Endothelial cell of umbilical vein (primary cell): ENCODE measurements around the gene MORC1. TPM values are rescaled to one million over a fixed set of nuclear protein-coding genes. Genes with fewer than 3 reads are reported as not detected.

Experiments
- BruUV-seq: library from RNA; stranded (reverse); fragments of 400-500 nt; replicated peaks from 2 replicates; lab custom pipeline; 2021; lab: Mats Ljungman, UMichigan
- CTCF ChIA-PET: fragments of 300-600, 350-600 bp; sonication (Branson Sonifier 250); formaldehyde crosslinking; loops from one replicate; lab custom pipeline; 2021; ENCODE audit warnings: antibody characterized with exemption, inconsistent platforms; lab: Charles Lee
- POLR2A ChIA-PET: fragments of 300-600, 350-600 bp; sonication (Branson Sonifier 250); formaldehyde crosslinking; loops from one replicate; lab custom pipeline; 2021; ENCODE audit warnings: antibody characterized with exemption, inconsistent platforms; lab: Charles Lee
- DNase-seq: peaks from one replicate; pipeline ENCODE4 v3.0.0-alpha.2; 2011; ENCODE audit warnings: low read depth, low spot score
- FAIRE-seq: peaks from 2 replicates; lab custom pipeline; 2011; peaks lifted over from hg19 to GRCh38; lab: Jason Lieb, UNC
- H2AFZ ChIP-seq: 2 replicates; pipeline ENCODE4 v1.6.0; 2012; ENCODE audit warnings: low read depth, low read length, control low read depth, inconsistent platforms
- H3K27ac ChIP-seq: 2 replicates; pipeline ENCODE4 v1.5.1; 2011; ENCODE audit warnings: low read depth, mild to moderate bottlenecking, control low read depth, low read length, moderate library complexity; ENCODE audit not compliant: insufficient read depth
- H3K27me3 ChIP-seq, 2 experiments: 2 replicates each; pipeline versions ENCODE4 v1.6.0 to v1.6.1; 2011; ENCODE audit warnings: low read length in 2 of 2, mixed read lengths in 1 of 2; ENCODE audit not compliant: control insufficient read depth in 2 of 2, insufficient read depth in 2 of 2
- H3K36me3 ChIP-seq, 2 experiments: 2 replicates in 1 of 2; 3 replicates in 1 of 2; pipeline ENCODE4 v1.5.1; 2011; ENCODE audit warnings: low read length in 2 of 2, mild to moderate bottlenecking in 1 of 2, moderate library complexity in 1 of 2; ENCODE audit not compliant: control insufficient read depth in 2 of 2, insufficient read depth in 2 of 2; ENCODE audit errors: extremely low read depth in 1 of 2
- H3K4me1 ChIP-seq: 3 replicates; pipeline ENCODE4 v1.5.1; 2011; ENCODE audit warnings: mild to moderate bottlenecking, low read length; ENCODE audit not compliant: control insufficient read depth, insufficient read depth; ENCODE audit errors: extremely low read depth
- H3K4me2 ChIP-seq: 2 replicates; pipeline ENCODE4 v1.6.1; 2011; ENCODE audit warnings: low read length, control low read depth, mixed read lengths; ENCODE audit not compliant: insufficient read depth
- H3K4me3 ChIP-seq, 3 experiments: fragments of 200-600 bp in 1 of 3; sonication (generic), shearing (Covaris generic) in 1 of 3; replicated peaks in 1 of 3; 2 replicates each; pipeline ENCODE4 v1.5.1; 2011 to 2016; ENCODE audit warnings: control low read depth in 3 of 3, low read length in 3 of 3, mild to moderate bottlenecking in 2 of 3, inconsistent platforms in 1 of 3, low read depth in 1 of 3, moderate library complexity in 1 of 3; ENCODE audit not compliant: insufficient read depth in 1 of 3
- H3K79me2 ChIP-seq: 2 replicates; pipeline ENCODE4 v1.6.0; 2012; ENCODE audit warnings: low read length, inconsistent platforms; ENCODE audit not compliant: control insufficient read depth, insufficient read depth
- H3K9ac ChIP-seq: replicated peaks from 2 replicates; pipeline ENCODE3; 2011; ENCODE audit warnings: low read length, control low read depth; ENCODE audit not compliant: insufficient read depth; ENCODE audit errors: extremely low read depth
- H3K9me1 ChIP-seq: replicated peaks from 3 replicates; pipeline ENCODE4 v1.6.0; 2011; ENCODE audit warnings: mild to moderate bottlenecking, low read length; ENCODE audit not compliant: control insufficient read depth, insufficient read depth; ENCODE audit errors: extremely low read depth
- H3K9me3 ChIP-seq: replicated peaks from 2 replicates; pipeline ENCODE4 v1.5.1; 2012; ENCODE audit warnings: low read length, inconsistent platforms; ENCODE audit not compliant: control insufficient read depth, insufficient read depth
- H4K20me1 ChIP-seq: replicated peaks from 2 replicates; pipeline ENCODE3; 2011; ENCODE audit warnings: mild to moderate bottlenecking, low read length; ENCODE audit not compliant: control insufficient read depth, insufficient read depth; ENCODE audit errors: extremely low read depth
- EZH2 ChIP-seq: IDR thresholded peaks from 2 replicates; pipeline ENCODE4 v1.6.1; 2012; ENCODE audit warnings: borderline replicate concordance, low read depth, mild to moderate bottlenecking, moderate library complexity, low read length, inconsistent platforms; ENCODE audit not compliant: severe bottlenecking
- FOS ChIP-seq: IDR thresholded peaks from 2 replicates; pipeline ENCODE4 v1.6.1; 2011; ENCODE audit warnings: mild to moderate bottlenecking, low read length, moderate library complexity, borderline replicate concordance; ENCODE audit not compliant: insufficient read depth
- JUN ChIP-seq: IDR thresholded peaks from 2 replicates; pipeline ENCODE4 v1.6.1; 2011; ENCODE audit warnings: borderline replicate concordance, low read depth; ENCODE audit not compliant: insufficient read length, insufficient read depth
- MAX ChIP-seq: IDR thresholded peaks from 2 replicates; pipeline ENCODE4 v1.6.1; 2011; ENCODE audit not compliant: insufficient read depth, insufficient read length
- MYC ChIP-seq: IDR thresholded peaks from one replicate; pipeline ENCODE4 v1.6.1; 2011; ENCODE audit warnings: mild to moderate bottlenecking, low read depth, low read length
- POLR2A ChIP-seq: IDR thresholded peaks from 2 replicates; pipeline ENCODE4 v1.6.1; 2012; ENCODE audit warnings: low read depth, mild to moderate bottlenecking, control low read depth, low read length
- POLR2AphosphoS5 ChIP-seq: IDR thresholded peaks from 2 replicates; pipeline ENCODE4 v1.6.1; 2012; ENCODE audit warnings: low read depth, mild to moderate bottlenecking, control low read depth, low read length, moderate library complexity; ENCODE audit not compliant: insufficient read depth
- dilution Hi-C: fragments of 300-500 bp; cut with MboI; formaldehyde crosslinking; loops from one replicate; pipeline ENCODE4 v1.15.0; 2019; ENCODE audit warnings: low sequenced_read_pairs; ENCODE audit not compliant: extremely low pct_ligation_motif_present
- intact Hi-C: fragments of 100-400 bp; cut with micrococcal nuclease; formaldehyde crosslinking; loops from one replicate; pipeline ENCODE4 v1.10.0; 2022
- polyA plus RNA-seq, 4 experiments: library from polyadenylated mRNA; depleted of rRNA in 3 of 4; stranded (reverse) in 3 of 4; unstranded in 1 of 4; fragments of >200 nt; gene quantifications; 2 replicates each; pipeline versions ENCODE4 v1.2.1 to v1.2.3, GENCODE V29; 2011 to 2012; ENCODE audit warnings: missing spikeins in 1 of 4
- total RNA-seq: library from RNA; stranded (reverse); gene quantifications from 2 replicates; pipeline ENCODE4 v1.2.3, GENCODE V29; 2021

Gene MORC1
- total and polyA plus RNA-seq, 2 donors (not counting 3 experiments of a cell fraction or from before 2014, with no cell fraction given): not detected

- ChIA-PET POLR2A (no interaction called here), CTCF (interaction anchor here (0.6 to 0.7 kb wide), 2 partner anchors 19 to 1529 kb away, joined by 3 to 4 read pairs; no protein-coding TSS in a partner anchor)
- no peak for DNase-seq
- no peak for TF ChIP-seq POLR2AphosphoS5
- TF ChIP-seq MAX: no peak
- no peak for TF ChIP-seq EZH2
- TF ChIP-seq POLR2A: no peak
- no peak for TF ChIP-seq MYC
- TF ChIP-seq FOS: no peak
- TF ChIP-seq JUN: no peak
- intact Hi-C loops (no loop called here), dilution Hi-C loops (no loop called here)
- Histone ChIP-seq H4K20me1 (no peaks in the 10 kb centered on the region), H2AFZ (no peak overlapping the region), H3K9ac (no peak overlapping the region), H3K79me2 (no peaks in the 10 kb centered on the region), H3K27ac (no peak overlapping the region), H3K9me1 (no peaks in the 10 kb centered on the region), H3K36me3 (no peaks in the 10 kb centered on the region), H3K4me1 (no peaks in the 10 kb centered on the region), H3K27me3 (no peaks in the 10 kb centered on the region), H3K9me3 (no peaks in the 10 kb centered on the region), H3K4me3 (no peak overlapping the region), H3K4me2 (no peak overlapping the region)
- FAIRE-seq: no peak
- BruUV-seq: no TSS peak
Observed at GRCh38 chr3:108946292-108947285, 171.3 kb downstream of the MORC1 start.
